Neural progenitor cell (in vitro differentiated cells): ENCODE data around the gene CASP7. TPM values are rescaled to one million over a fixed set of nuclear protein-coding genes. Genes with fewer than 3 reads are reported as not detected.

Experiments used
- DNase-seq: peaks from one replicate; pipeline ENCODE4 v3.0.0-alpha.2; 2016; ENCODE audit warnings: low spot score
- H2AFZ ChIP-seq: fragments of 200-600 bp; sonication (generic); replicated peaks from 2 replicates; pipeline ENCODE4 v1.6.1; 2016; ENCODE audit warnings: antibody characterized with exemption
- H3F3A ChIP-seq: fragments of 200-600 bp; sonication (generic); 2 replicates; pipeline ENCODE4 v1.6.1; 2016; ENCODE audit warnings: antibody characterized with exemption, low read depth
- H3K27ac ChIP-seq: fragments of 200-600 bp; sonication (generic); 2 replicates; pipeline ENCODE4 v1.5.1; 2016; ENCODE audit warnings: mild to moderate bottlenecking
- H3K27me3 ChIP-seq: fragments of 200-600 bp; sonication (generic); 2 replicates; pipeline ENCODE4 v1.6.1; 2016; ENCODE audit warnings: mild to moderate bottlenecking, moderate library complexity
- H3K36me3 ChIP-seq: fragments of 200-600 bp; sonication (generic); 2 replicates; pipeline ENCODE4 v1.5.1; 2016
- H3K4me1 ChIP-seq: fragments of 200-600 bp; sonication (generic); 2 replicates; pipeline ENCODE4 v1.6.1; 2016; ENCODE audit warnings: mixed run types
- H3K4me2 ChIP-seq: fragments of 200-600 bp; sonication (generic); 2 replicates; pipeline ENCODE4 v1.6.1; 2016
- H3K4me3 ChIP-seq: fragments of 200-600 bp; sonication (generic); 2 replicates; pipeline ENCODE4 v1.5.1; 2016
- H3K79me2 ChIP-seq: fragments of 200-600 bp; sonication (generic); 2 replicates; pipeline ENCODE4 v1.6.1; 2016; ENCODE audit warnings: low read depth
- H3K9ac ChIP-seq: fragments of 200-600 bp; sonication (generic); 2 replicates; pipeline ENCODE4 v1.6.1; 2016
- H3K9me3 ChIP-seq: fragments of 200-600 bp; sonication (generic); 2 replicates; pipeline ENCODE4 v1.5.1; 2016; ENCODE audit warnings: low read depth
- H4K20me1 ChIP-seq: fragments of 200-600 bp; sonication (generic); 2 replicates; pipeline ENCODE4 v1.6.1; 2016; ENCODE audit warnings: low read depth
- H3K27ac Mint-ChIP-seq: 3 replicates; pipeline ENCODE4 v1.8.0; 2021; ENCODE audit warnings: mixed read lengths
- H3K27me3 Mint-ChIP-seq: 2 replicates; pipeline ENCODE4 v1.8.0; 2022; ENCODE audit warnings: low read depth, mild to moderate bottlenecking, inconsistent platforms, moderate library complexity, mixed read lengths; ENCODE audit not compliant: insufficient read depth
- H3K36me3 Mint-ChIP-seq: 3 replicates; pipeline ENCODE4 v1.8.0; 2021; ENCODE audit warnings: mixed read lengths
- H3K4me1 Mint-ChIP-seq: 3 replicates; pipeline ENCODE4 v1.8.0; 2021; ENCODE audit warnings: mixed read lengths
- H3K4me3 Mint-ChIP-seq: 3 replicates; pipeline ENCODE4 v1.8.0; 2021; ENCODE audit warnings: mild to moderate bottlenecking, moderate library complexity, mixed read lengths
- H3K9me3 Mint-ChIP-seq: 3 replicates; pipeline ENCODE4 v1.8.0; 2020; ENCODE audit warnings: mixed read lengths
- CTCF ChIP-seq: fragments of 200-600 bp; sonication (generic); IDR thresholded peaks from 2 replicates; pipeline ENCODE4 v1.5.1; 2017; ENCODE audit warnings: antibody characterized with exemption, mild to moderate bottlenecking
- EZH2 ChIP-seq: fragments of 200-600 bp; sonication (generic); IDR thresholded peaks from 2 replicates; pipeline ENCODE4 v1.6.1; 2017; ENCODE audit warnings: antibody characterized with exemption, mild to moderate bottlenecking, moderate library complexity
- EZH2phosphoT487 ChIP-seq: fragments of 200-600 bp; sonication (generic); IDR thresholded peaks from 2 replicates; pipeline ENCODE4 v1.6.1; 2017; ENCODE audit warnings: antibody characterized with exemption
- total RNA-seq: library from RNA; depleted of rRNA; stranded (reverse); fragments of >200 nt; gene quantifications from 2 replicates; pipeline ENCODE4 v1.2.3, GENCODE V29; 2015; ENCODE audit warnings: low replicate concordance

The CASP7 gene
- total RNA-seq, 1 donor from 2014 or later: 18.9 TPM

- Histone ChIP-seq H3K36me3 (no peaks in the 10 kb centered on the region), H3K9me3 (no peaks in the 10 kb centered on the region), H3K9ac (no peak overlapping the region), H3K4me2 (no peak overlapping the region), H3K4me3 (no peak overlapping the region), H3F3A (no peaks in the 10 kb centered on the region), H3K4me1 (peaks cover 5% of the 10 kb centered on the region), H2AFZ (no peak overlapping the region), H4K20me1 (no peaks in the 10 kb centered on the region), H3K27ac (no peak overlapping the region), H3K79me2 (no peaks in the 10 kb centered on the region), H3K27me3 (no peaks in the 10 kb centered on the region)
- Mint-ChIP-seq H3K27ac (no peak overlapping the region), H3K4me3 (no peak overlapping the region), H3K9me3 (no peaks in the 10 kb centered on the region), H3K27me3 (peaks cover 5% of the 10 kb centered on the region), H3K36me3 (no peaks in the 10 kb centered on the region), H3K4me1 (no peaks in the 10 kb centered on the region)
- TF ChIP-seq CTCF (no peak), EZH2phosphoT487 (no peak), EZH2 (no peak)
- peak; percentile 39 for DNase-seq
These were observed 56.2 kb downstream of the CASP7 start for GRCh38 chr10:113735913-113736312.

DNA sequence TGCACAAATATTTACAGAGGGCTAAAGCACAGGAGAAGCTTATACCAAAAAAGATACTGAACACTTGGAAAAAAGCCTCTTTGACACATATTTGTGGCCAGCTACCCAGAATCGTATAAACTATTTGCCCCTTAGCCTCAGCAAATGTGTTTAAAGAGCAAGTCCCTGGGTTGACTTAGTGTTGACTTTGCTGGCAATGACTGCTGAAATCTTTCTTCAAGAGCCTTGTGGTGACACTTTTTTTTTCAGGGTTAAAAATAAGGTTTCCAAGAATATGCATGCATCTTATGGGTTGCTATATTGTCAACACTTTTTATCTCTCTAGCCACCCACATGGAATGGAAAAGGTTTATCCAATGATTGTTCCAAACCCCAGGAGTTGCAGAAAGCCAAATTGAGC lies 56.9 kb downstream of the CASP7 start:
- no peak for DNase-seq
- no peak overlapping the region for H3K4me3 Mint-ChIP-seq
- H3K79me2 ChIP-seq: no peaks in the 10 kb centered on the region
- no peak overlapping the region for H3K9ac ChIP-seq
- TF ChIP-seq EZH2 (no peak), EZH2phosphoT487 (no peak), CTCF (no peak)
- H3K4me2 ChIP-seq: no peak overlapping the region
- H3K27me3 ChIP-seq: no peaks in the 10 kb centered on the region
- H3K27me3 Mint-ChIP-seq: peaks cover 5% of the 10 kb centered on the region
- H2AFZ ChIP-seq: no peak overlapping the region
- no peaks in the 10 kb centered on the region for H3K36me3 ChIP-seq
- no peaks in the 10 kb centered on the region for H3K4me1 Mint-ChIP-seq
- no peaks in the 10 kb centered on the region for H3K36me3 Mint-ChIP-seq
- no peaks in the 10 kb centered on the region for H4K20me1 ChIP-seq
- no peak overlapping the region for H3K4me3 ChIP-seq
- H3K27ac Mint-ChIP-seq: no peak overlapping the region
- no peaks in the 10 kb centered on the region for H3K9me3 ChIP-seq
- peaks cover 5% of the 10 kb centered on the region for H3K4me1 ChIP-seq
- no peaks in the 10 kb centered on the region for H3K9me3 Mint-ChIP-seq
- no peaks in the 10 kb centered on the region for H3F3A ChIP-seq
- no peak overlapping the region for H3K27ac ChIP-seq

GRCh38 chr10:113739031-113739430 lies 59.3 kb downstream of the CASP7 start:
- Histone ChIP-seq H3K27ac (no peak overlapping the region), H3K4me2 (no peak overlapping the region), H3K4me3 (no peak overlapping the region), H3F3A (no peaks in the 10 kb centered on the region), H3K9me3 (no peaks in the 10 kb centered on the region), H3K4me1 (peaks cover 5% of the 10 kb centered on the region), H3K36me3 (no peaks in the 10 kb centered on the region), H3K9ac (no peak overlapping the region), H4K20me1 (no peaks in the 10 kb centered on the region), H3K27me3 (no peaks in the 10 kb centered on the region), H2AFZ (no peak overlapping the region), H3K79me2 (no peaks in the 10 kb centered on the region)
- DNase-seq: no peak
- Mint-ChIP-seq H3K9me3 (no peaks in the 10 kb centered on the region), H3K4me1 (no peaks in the 10 kb centered on the region), H3K36me3 (no peaks in the 10 kb centered on the region), H3K27me3 (peaks cover 5% of the 10 kb centered on the region), H3K27ac (no peak overlapping the region), H3K4me3 (no peak overlapping the region)
- TF ChIP-seq EZH2phosphoT487 (no peak), CTCF (no peak), EZH2 (no peak)

DNA sequence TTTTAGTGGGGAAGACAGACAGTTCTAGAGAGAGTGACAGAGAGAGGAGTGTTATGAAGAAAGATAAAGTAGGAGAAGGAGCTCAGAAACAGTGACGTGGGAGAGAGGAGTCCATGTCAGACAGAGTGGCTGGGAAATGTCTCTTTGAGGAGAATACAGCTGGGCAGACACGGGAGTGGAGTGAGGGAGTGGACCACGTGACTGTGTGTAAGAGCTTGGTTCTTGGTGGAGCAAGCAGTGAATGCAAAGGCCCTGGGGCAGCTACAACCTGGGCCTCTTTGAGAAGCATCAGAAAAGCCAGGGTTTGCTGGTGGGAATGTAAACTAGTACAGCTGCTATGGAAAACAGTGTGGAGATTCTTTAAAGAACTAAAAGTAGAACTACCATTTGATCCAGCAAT lies 59.9 kb downstream of the CASP7 start:
- Mint-ChIP-seq H3K27me3 (peaks cover 5% of the 10 kb centered on the region), H3K27ac (no peak overlapping the region), H3K4me3 (no peak overlapping the region), H3K9me3 (no peaks in the 10 kb centered on the region), H3K36me3 (no peaks in the 10 kb centered on the region), H3K4me1 (no peaks in the 10 kb centered on the region)
- no peaks in the 10 kb centered on the region for H4K20me1 ChIP-seq
- no peaks in the 10 kb centered on the region for H3K79me2 ChIP-seq
- H3K36me3 ChIP-seq: no peaks in the 10 kb centered on the region
- H3K9me3 ChIP-seq: no peaks in the 10 kb centered on the region
- no peak for DNase-seq
- no peak overlapping the region for H3K27ac ChIP-seq
- H3K27me3 ChIP-seq: no peaks in the 10 kb centered on the region
- peaks cover 5% of the 10 kb centered on the region for H3K4me1 ChIP-seq
- no peak overlapping the region for H2AFZ ChIP-seq
- no peak overlapping the region for H3K4me3 ChIP-seq
- H3F3A ChIP-seq: no peaks in the 10 kb centered on the region
- TF ChIP-seq CTCF (no peak), EZH2 (no peak), EZH2phosphoT487 (no peak)
- H3K9ac ChIP-seq: no peak overlapping the region
- H3K4me2 ChIP-seq: no peak overlapping the region
